ENCODE data around the gene RHOF. TPM values are rescaled to one million over a fixed set of nuclear protein-coding genes. Genes with fewer than 3 reads are reported as not detected.
A peak's percentile ranks its signal among the peaks of the same experiment; 100 is the strongest.

The RHOF gene
- total RNA-seq, 1 experiment from 2014 or later = 116 TPM

DNA sequence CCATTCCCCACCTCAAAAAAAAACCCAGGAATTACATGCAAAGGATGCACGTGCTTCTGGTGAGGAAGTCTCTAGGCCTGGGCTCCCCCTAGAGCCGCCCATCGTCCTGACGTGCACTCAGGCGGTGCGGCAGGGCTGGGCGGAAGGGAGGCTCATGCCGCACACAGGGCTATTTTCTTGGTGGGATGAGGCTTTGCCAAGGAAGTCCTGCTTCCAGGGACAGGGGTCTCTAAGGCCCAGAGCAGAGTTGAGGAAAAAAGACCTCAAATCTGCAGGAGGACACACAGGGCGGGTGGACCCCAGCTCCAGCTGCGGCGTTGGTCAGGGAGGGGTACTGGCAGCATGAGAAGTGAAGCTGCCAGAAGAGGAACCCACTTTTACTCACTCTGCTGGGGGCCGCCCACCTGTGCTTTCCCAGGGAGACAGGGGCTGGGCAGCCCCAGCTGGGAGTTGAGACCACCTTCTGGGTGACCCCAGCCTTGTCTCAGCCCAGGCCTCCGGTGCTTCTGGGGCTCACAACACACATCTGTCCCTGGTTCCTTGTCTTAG, 4.2 kb downstream of the RHOF start:
- intact Hi-C loops (cut with micrococcal nuclease) = no loop called here
- DNase-seq (ENCODE audit: low read depth, low spot score) (no peak), ATAC-seq (no peak)
- CTCF ChIA-PET = no interaction called here
- Histone ChIP-seq H3K79me2 (ENCODE audit: insufficient read depth, low read length) (peaks cover 74% of the 10 kb centered on the region), H3K4me1 (ENCODE audit: control insufficient read depth in 1 of 2, insufficient read depth in 2 of 2, low read length in 2 of 2) (peaks cover 66 to 93% of the 10 kb centered on the region in 2 experiments), H3K4me3 (replicated peaks in 1 of 2; ENCODE audit: low read depth in 1 of 2, low read length in 2 of 2) (no peak overlapping the region), H3K27me3 (ENCODE audit: insufficient read depth, low read length) (no peaks in the 10 kb centered on the region), H2AFZ (ENCODE audit: low read depth, low read length, poor library complexity, severe bottlenecking) (no peak overlapping the region), H3K9ac (ENCODE audit: low read length) (peak overlapping the region; percentile 43; the same call in 1 of the 2 replicates), H3K36me3 (ENCODE audit: control insufficient read depth in 1 of 2, insufficient read depth in 2 of 2, low read length in 2 of 2) (0 out of 4 replicates have a peak, but pooled peaks cover 2 to 9% of the 10 kb centered on the region in 2 experiments), H4K20me1 (ENCODE audit: insufficient read depth) (no peaks in the 10 kb centered on the region), H3K9me3 (ENCODE audit: control insufficient read depth in 1 of 2, insufficient read depth in 1 of 2, low read depth in 1 of 2, low read length in 2 of 2) (no peaks in the 10 kb centered on the region), H3K4me2 (ENCODE audit: low read length) (peak overlapping the region; percentile 63), H3K9me2 (ENCODE audit: insufficient read depth) (no peaks in the 10 kb centered on the region), H3K27ac (ENCODE audit: low read depth, low read length) (peak overlapping the region; percentile 98; the same call in 1 of the 2 replicates)
- 0 out of 6 replicates have a peak, but pooled peaks of 1 of the 3 experiments have one; percentile 6 for TF ChIP-seq CTCF (IDR thresholded peaks at IDR 0.05 in 2 of 3, conservative IDR thresholded peaks at IDR 0.05 in 1 of 3; ENCODE audit: borderline replicate concordance in 1 of 3, insufficient read depth in 1 of 3, low read depth in 2 of 3, low read length in 2 of 3)
- no peak for TF ChIP-seq POLR2AphosphoS5 (IDR thresholded peaks at IDR 0.05; ENCODE audit: low read depth, low read length)
- no TSS peak for BruUV-seq (replicated peaks)
- RAD21 ChIA-PET (ENCODE audit: low non-redundant PET in 1 of 2, low total read pairs in 2 of 2, uncharacterized antibody in 2 of 2, unreplicated experiment in 2 of 2) = no interaction called here
- POLR2A ChIA-PET = no interaction called here

DNA sequence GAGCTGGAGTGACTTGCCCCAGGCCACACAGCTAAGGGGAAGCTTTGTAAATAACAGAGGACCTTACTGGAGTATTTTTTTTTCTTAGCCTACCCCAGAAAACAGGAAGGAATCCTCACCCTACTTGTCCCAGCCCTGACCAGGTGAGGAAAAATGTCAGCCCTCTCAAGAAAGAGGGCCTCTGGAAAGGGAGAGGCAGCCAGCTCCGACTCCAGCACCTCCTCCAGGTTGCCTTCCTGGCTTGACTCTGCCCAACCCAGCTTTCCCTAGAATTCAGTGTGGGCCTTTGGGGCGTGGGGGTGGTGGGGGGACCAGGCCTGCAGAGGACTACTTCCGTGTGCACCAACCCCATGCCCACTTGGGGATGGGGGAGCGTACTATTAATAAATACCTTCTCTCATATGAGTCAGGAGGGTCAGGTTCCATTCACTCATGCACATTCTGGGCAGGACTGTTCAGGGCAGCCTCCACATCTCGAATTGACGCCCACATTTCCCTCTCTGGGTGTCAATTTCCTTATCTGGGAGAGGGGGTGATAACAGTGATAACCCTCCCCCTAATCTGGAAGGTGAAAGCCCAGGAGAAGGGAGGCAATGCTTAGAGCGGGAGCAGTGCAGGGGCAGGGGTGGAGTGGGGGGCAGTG, 5.2 kb downstream of the RHOF start:
- Histone ChIP-seq H2AFZ (ENCODE audit: low read depth, low read length, poor library complexity, severe bottlenecking) (no peak overlapping the region), H3K27me3 (ENCODE audit: insufficient read depth, low read length) (no peaks in the 10 kb centered on the region), H3K4me1 (ENCODE audit: control insufficient read depth in 1 of 2, insufficient read depth in 2 of 2, low read length in 2 of 2) (peaks cover 74 to 95% of the 10 kb centered on the region in 2 experiments), H3K27ac (ENCODE audit: low read depth, low read length) (peak overlapping the region; percentile 98), H3K4me2 (ENCODE audit: low read length) (peak overlapping the region; percentile 63), H3K36me3 (ENCODE audit: control insufficient read depth in 1 of 2, insufficient read depth in 2 of 2, low read length in 2 of 2) (0 out of 4 replicates have a peak, but pooled peaks cover 2 to 9% of the 10 kb centered on the region in 2 experiments), H3K9me3 (ENCODE audit: control insufficient read depth in 1 of 2, insufficient read depth in 1 of 2, low read depth in 1 of 2, low read length in 2 of 2) (no peaks in the 10 kb centered on the region), H3K4me3 (replicated peaks in 1 of 2; ENCODE audit: low read depth in 1 of 2, low read length in 2 of 2) (no peak overlapping the region), H3K79me2 (ENCODE audit: insufficient read depth, low read length) (peaks cover 83% of the 10 kb centered on the region), H4K20me1 (ENCODE audit: insufficient read depth) (no peaks in the 10 kb centered on the region), H3K9me2 (ENCODE audit: insufficient read depth) (no peaks in the 10 kb centered on the region), H3K9ac (ENCODE audit: low read length) (peak overlapping the region; percentile 43)
- ChIA-PET RAD21 (ENCODE audit: low non-redundant PET in 1 of 2, low total read pairs in 2 of 2, uncharacterized antibody in 2 of 2, unreplicated experiment in 2 of 2) (no interaction called here), CTCF (interaction anchor here (1.0 to 3.4 kb wide), 3 partner anchors 12 to 236 kb away, joined by 3 to 20 read pairs (median 9); partner anchors contain the start of gene PSMD9), POLR2A (interaction anchor here (0.5 to 0.7 kb wide), 3 partner anchors 14 to 721 kb away, joined by 3 read pairs; no protein-coding TSS in a partner anchor)
- ATAC-seq (no peak), DNase-seq (ENCODE audit: low read depth, low spot score) (no peak)
- BruUV-seq (replicated peaks) = no TSS peak
- intact Hi-C loops (cut with micrococcal nuclease) = no loop called here
- TF ChIP-seq EGR1 (IDR thresholded peaks at IDR 0.05; ENCODE audit: low read depth) (no peak), EZH2phosphoT487 (IDR thresholded peaks at IDR 0.05; ENCODE audit: borderline replicate concordance) (no peak), TCF7L2 (IDR thresholded peaks at IDR 0.05; ENCODE audit: borderline replicate concordance, extremely low read depth, insufficient read depth, insufficient read length) (no peak), ELF1 (IDR thresholded peaks at IDR 0.05; ENCODE audit: borderline replicate concordance, low read depth) (no peak), ZBTB33 (IDR thresholded peaks at IDR 0.05; ENCODE audit: extremely low read depth, insufficient replicate concordance, low read length) (no peak), SRF (IDR thresholded peaks at IDR 0.05; ENCODE audit: low read depth) (no peak), YY1 (IDR thresholded peaks at IDR 0.05; ENCODE audit: extremely low read depth, insufficient replicate concordance, low read depth, low read length) (no peak), POLR2AphosphoS5 (IDR thresholded peaks at IDR 0.05; ENCODE audit: low read depth, low read length) (no peak), ZNF274 (IDR thresholded peaks at IDR 0.05; ENCODE audit: low read depth, low read length) (no peak)

All from HCT116 (cell line).